Immature natural killer cell (primary cell): ENCODE results near the gene NFU1. TPM values are rescaled to one million over a fixed set of nuclear protein-coding genes. Genes with fewer than 3 reads are reported as not detected.

Source experiments
- polyA plus RNA-seq, 3 donors: library from polyadenylated mRNA; unstranded; fragments of 300-500 nt; fragmentation: Illumina TruSeq; gene quantifications; one replicate each; pipeline ENCODE4 v1.2.3, GENCODE V29; 2021

NFU1 gene
- polyA plus RNA-seq, 3 donors from 2014 or later = 67.2 to 130 (median 126) TPM

Other genes with a start within 250 kb of the NFU1 start
- gene GFPT1, start 50.2 kb downstream of the NFU1 start, polyA plus RNA-seq = 10 to 100 TPM in 1 of 3 donors, 1 to 10 TPM in 2; 4.5 to 11.0 (median 5.5) TPM
- 100 to 1,000 TPM in 1 of 3 donors, 10 to 100 TPM in 2; 23.1 to 121 (median 38.2) TPM for gene AAK1, start 206.3 kb upstream of the NFU1 start, polyA plus RNA-seq